Occipital lobe (tissue), 2 donors: ENCODE results near the gene VAV3. TPM values are rescaled to one million over a fixed set of nuclear protein-coding genes. Genes with fewer than 3 reads are reported as not detected.
"Not testable (repeated sequence)": the region's sequence is repeated elsewhere in the genome, so short reads cannot be mapped to it uniquely, and the experiment has no call there.

Experiments used
- DNase-seq: peaks from one replicate; lab custom pipeline; 2025; lab: John Stamatoyannopoulos, UW
- total RNA-seq: library from RNA; depleted of rRNA; stranded (reverse); fragments of >200 nt; gene quantifications from one replicate; pipeline ENCODE4 v1.2.3, GENCODE V29; 2014

The VAV3 gene
- total RNA-seq, 1 donor from 2014 or later = 2.8 TPM

DNA sequence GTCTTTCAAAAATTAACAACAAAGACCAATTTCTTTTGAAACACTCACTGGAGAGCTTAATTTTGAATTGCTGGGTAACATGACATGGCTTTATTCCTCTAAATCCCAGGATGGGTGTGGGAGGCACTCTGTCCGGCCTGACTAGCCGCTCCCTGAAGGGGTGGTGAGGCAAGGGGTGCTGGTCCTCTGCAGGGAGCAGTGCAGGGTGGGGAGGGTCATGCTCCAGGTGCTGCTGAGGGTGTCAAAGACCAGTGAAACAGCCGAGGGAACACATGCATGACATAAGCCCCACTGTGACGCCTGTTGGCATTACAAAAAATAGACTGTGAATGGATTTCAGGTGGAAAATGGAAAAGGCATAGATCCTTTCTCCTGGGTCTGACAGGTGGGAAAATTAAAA is 223.7 kb downstream of the VAV3 start:
- no peak for DNase-seq

GRCh38 chr1:107740579-107740978 is 224.4 kb downstream of the VAV3 start:
- no peak for DNase-seq

DNA sequence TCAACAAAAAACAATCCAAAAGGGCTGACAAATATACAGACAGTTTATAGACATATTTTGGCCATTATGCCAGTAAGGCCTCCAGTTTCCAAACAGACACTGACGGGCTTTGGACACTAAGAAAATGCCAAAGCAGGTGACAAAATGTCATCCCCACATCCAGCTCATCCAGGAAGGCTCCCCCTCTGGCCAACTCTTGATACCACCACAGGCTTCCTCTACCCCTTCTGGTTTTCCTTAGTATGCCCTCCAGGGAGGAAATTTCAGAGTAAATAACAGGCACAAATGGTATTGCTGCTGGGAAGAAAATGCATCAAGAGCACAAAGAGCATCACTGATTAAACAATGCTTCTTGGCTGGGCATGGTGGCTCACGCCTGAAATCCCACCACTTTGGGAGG is 225.3 kb downstream of the VAV3 start:
- no peak for DNase-seq

GRCh38 chr1:107739201-107739600 is 225.8 kb downstream of the VAV3 start:
- no peak for DNase-seq

DNA sequence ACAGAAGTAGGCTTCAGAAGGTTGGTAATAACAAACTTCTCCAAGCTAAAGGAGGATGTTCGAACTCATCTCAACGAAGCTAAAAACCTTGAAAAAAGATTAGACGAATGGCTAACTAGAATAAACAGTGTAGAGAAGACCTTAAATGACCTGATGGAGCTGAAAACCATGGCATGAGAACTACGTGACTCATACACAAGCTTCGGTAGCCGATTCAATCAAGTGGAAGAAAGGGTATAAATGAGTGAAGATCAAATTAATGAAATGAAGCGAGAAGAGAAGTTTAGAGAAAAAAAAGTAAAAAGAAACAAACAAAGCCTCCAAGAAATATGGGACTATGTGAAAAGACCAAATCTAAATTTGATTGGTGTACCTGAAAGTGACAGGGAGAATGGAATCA is 231.6 kb downstream of the VAV3 start:
- DNase-seq = not testable (repeated sequence)

DNA sequence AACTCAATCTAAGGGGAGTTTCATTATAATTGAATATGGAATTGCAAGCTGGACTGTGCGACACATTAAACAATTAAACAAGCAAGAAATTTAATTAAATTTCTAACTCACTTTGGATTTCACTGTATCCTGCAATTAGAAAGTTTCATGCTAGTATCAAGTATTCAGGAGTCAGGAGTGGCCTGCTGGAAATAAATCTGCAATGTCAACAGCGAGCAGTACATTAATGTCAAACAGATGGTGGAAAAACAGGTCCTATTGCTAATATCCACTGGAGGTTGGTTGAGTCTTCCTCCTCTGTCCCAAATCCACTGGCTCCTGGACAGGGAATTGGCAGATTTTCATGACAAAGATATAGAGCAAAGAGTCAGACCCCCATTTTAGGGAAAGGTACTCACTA is 237.1 kb downstream of the VAV3 start:
- DNase-seq = no peak

DNA sequence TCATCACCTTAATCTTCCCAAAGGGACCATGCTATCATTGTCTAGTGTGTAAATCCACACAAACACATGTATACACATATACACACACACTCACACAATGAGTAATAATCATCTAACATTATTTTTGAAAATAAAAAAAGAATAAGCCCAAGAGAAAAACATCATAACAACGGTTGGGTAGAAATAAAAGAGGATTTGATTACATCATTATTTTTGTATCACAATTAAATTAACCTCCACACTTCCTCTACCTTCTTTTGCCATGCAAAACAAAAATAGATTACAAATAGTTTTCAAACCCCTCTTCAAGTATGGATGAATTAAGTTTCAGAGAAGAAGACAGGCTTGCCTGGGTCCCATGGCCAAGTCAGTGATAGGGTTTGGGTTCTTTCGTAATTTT is 238.1 kb downstream of the VAV3 start:
- DNase-seq = no peak

DNA sequence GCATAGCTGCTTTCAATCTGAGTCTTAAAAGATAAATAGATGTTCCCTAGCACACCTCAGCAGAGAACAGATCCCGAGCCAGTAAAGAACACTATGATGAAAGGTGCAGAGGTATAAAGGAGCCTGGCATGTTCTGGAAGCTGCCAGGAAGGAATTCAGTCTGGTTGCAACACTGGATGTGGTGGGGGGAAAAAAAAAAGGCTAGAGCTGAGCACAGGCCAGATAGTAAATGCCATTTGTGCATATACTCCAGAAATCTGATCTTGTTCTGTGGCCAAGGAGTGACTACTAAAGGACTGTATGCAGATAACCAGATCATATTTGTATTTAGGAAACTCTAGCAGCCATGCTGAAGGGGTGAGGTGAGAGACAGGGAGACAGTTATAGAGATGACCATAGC is 240.3 kb downstream of the VAV3 start:
- DNase-seq = no peak

DNA sequence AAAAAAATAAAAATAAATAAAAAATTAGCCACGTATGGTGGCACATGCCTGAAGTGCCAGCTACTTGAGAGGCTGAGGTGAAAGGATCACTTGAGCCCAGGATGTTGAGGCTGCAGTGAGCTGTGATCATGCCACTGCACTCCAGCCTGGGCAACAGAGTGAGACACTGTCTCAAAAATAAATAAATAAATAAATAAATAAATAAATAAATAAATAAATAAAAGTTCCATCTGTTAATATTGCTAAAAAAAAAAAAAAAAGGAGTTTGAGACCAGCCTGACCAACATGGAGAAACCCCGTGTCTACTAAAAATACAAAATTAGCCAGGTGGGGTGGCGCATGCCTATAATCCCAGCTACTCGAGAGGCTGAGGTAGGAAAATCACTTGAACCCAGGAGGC is 244.8 kb downstream of the VAV3 start:
- not testable (repeated sequence) for DNase-seq

DNA sequence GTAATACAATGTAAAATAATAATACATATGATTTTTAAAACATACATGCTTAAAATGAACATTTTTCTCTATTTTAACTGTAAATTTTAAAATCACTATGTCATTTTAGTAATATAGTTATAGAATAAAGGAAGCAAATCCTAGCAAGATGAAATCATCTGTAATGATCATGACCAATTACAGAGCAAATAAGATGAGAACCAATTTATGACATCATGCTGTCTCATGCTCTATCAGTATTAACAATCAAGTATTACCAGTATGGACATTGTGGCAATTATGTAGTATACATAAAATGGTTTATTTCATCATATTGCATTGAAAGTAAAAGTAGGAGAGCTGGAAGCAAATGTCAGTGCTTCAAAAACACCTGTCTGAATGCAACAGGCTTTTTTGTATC is 255.0 kb downstream of the VAV3 start:
- no peak for DNase-seq

DNA sequence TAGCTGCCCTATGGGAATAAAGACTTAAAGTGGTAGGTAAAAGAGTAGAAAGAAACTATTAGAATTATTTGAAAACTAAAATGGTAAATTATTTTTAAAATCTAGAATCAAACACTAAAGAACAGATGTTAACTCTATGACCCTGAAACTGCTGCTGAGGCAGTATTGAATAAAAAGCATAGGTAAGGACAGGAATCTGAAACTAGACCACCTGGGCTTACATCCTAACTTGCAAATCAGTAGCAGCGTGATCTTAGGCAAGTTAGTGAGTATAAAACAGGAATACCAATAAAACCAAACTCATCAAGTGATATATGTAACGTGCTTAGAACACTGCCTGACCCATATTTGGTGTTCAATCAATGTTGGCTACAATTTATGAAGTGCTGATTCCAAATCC is 257.9 kb downstream of the VAV3 start:
- DNase-seq = no peak

DNA sequence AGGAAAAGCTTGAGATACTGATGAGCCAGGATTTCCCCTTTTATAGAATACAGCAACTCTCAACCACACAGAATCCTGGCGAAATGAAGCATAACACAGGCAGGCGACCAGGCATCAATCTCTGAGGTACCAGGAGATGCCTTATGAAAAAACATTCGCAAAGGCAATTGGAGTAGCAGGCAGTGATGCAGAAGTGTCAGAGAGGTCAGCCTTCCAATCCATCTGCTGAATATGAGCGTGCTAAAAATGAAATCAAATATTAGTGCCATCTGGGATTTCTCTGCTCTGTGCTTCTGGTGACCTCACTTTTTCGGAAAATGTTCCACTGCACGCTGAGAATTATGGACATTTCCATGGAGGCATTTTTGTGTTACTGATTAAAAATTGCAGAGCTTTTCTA is 258.8 kb downstream of the VAV3 start:
- DNase-seq = no peak

DNA sequence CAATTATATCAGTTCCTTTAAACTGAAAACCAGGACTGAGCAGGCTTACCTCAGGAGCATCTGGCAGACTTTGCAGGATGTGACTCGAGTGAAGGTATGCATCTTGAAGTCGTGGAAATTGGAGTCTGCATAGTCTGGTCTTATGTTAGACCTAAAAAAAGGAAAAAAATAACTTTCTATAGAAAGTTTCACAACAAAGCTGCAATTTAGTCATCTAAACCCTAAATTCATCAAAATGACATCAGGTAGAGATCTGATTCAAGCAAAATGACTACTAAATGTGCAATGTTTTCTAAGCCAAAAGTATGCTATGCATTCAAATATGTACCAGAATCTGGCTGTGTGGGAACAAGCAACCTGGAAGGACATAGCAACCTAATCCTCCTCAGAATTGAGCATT is 260.1 kb downstream of the VAV3 start:
- DNase-seq = no peak

DNA sequence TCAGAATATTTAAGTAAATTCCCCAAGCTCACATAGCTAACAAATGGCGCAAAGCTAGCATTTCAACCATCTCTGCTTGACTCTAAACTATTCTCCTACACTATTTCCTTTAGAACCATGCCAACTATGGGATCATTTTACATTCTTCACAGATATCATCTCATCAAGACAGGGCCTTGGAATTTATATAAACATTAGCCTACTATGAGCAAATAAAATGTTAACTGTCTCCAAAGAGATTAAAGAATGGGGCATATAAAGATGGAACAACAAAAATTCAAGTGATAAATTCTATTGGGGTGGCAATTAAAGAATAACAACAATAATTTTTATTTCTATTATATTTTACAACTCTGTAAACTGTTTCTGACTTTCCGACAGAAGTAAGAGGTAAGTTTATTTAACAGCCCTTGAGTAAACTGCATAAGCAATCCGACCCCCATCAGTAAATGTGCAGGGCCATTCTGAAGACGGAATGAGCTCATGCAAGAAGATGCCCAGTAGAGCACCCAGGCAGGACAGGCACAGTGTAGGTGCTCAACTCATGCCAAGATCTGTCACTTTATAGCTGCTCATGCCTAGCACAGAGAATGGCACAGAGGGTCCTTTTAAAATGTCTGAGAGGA is 261.9 kb downstream of the VAV3 start:
- DNase-seq = no peak

GRCh38 chr1:107700651-107701050 is 264.3 kb downstream of the VAV3 start:
- DNase-seq = not testable (repeated sequence)

DNA sequence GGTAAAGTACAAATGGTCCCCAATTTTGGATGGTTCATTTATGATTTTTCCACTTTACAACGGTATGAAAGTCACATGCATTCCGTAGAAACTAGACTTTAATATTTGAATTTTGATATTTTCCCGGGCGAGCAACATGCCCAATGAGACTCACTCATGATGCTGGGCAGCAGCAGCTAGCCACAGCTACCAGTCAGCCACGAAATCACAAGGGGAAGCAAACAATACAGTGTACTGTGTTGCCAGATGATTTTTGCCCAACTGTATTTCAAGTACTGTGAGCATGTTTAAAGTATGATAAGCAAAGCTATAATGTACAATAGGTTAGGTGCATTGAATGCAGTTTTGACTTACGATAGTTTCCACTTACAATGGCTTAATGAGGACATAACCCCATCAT is 266.8 kb downstream of the VAV3 start:
- DNase-seq = no peak

- DNase-seq = no peak
These were observed 269.6 kb downstream of the VAV3 start for GRCh38 chr1:107695341-107695740.

- DNase-seq = no peak
These were observed 272.2 kb downstream of the VAV3 start for GRCh38 chr1:107692580-107693345.

GRCh38 chr1:107691540-107691939 is 273.4 kb downstream of the VAV3 start:
- no peak for DNase-seq

DNA sequence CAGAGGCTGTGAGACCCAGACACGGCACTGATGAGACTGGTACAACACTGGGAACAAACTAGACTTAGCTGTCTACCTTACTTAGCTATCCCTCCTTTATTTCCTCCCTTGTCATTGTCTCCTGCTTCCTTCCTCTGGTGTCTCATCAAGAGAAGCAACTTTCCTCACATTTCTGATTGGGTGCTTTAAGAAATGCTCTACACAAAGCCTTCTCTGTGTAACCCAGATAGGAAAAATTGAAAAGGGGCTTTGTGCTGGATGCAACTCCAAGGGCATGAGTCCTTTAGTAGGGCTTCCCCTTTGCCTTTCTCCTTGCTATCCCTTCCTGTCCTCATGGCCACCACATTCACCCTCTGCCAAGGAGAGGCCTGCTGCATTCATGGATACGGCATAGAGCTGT is 274.5 kb downstream of the VAV3 start:
- no peak for DNase-seq

DNA sequence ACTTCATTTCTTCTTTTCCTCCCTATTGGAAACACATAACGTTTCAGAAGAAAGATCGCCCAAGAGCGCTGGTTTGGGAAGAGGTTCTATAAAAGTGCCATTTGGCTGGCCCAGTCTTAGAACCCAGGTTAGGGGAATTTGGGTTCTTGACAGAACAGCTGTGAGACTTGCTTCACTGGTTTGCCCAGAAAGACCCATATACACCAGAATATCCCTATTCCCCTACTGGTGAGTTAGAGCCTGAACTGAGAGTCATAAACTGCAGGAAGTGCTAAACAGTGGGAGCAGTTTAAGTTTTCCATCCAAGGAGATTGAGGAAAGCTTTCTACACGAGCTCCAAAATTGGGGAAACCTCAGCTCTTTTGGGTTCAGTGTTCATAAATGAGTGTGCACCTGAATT is 275.2 kb downstream of the VAV3 start:
- no peak for DNase-seq

- DNase-seq = no peak
These were observed 275.8 kb downstream of the VAV3 start for GRCh38 chr1:107689159-107689558.
